ENCODE data around the gene GGACT. TPM values are rescaled to one million over a fixed set of nuclear protein-coding genes. Genes with fewer than 3 reads are reported as not detected.
A peak's percentile ranks its signal among the peaks of the same experiment; 100 is the strongest.

Gene GGACT
- total and polyA plus RNA-seq, 2 experiments from 2014 or later: 0.24 to 1.0 TPM

- peaks cover 15% of the 10 kb centered on the region for H3K36me3 Mint-ChIP-seq (ENCODE audit: low read depth)
- ATAC-seq: no peak
- Histone ChIP-seq H3F3A (replicated peaks; ENCODE audit: low read depth) (no peaks in the 10 kb centered on the region; the same call in 1 of the 2 replicates), H3K4me2 (no peak overlapping the region), H3K9me2 (ENCODE audit: insufficient read depth) (no peaks in the 10 kb centered on the region), H4K20me1 (replicated peaks; ENCODE audit: insufficient read depth) (no peaks in the 10 kb centered on the region), H3K79me2 (replicated peaks; ENCODE audit: insufficient read depth) (no peaks in the 10 kb centered on the region), H3K27me3 (ENCODE audit: insufficient read depth) (no peaks in the 10 kb centered on the region), H2AFZ (no peak overlapping the region), H3K27ac (ENCODE audit: low read depth) (peak overlapping the region; percentile 45; the same call in 1 of the 2 replicates), H3K4me3 (no peak overlapping the region), H3K36me3 (ENCODE audit: insufficient read depth) (no peaks in the 10 kb centered on the region; the same call in 1 of the 2 replicates), H3K4me1 (ENCODE audit: insufficient read depth) (no peaks in the 10 kb centered on the region)
- TF ChIP-seq, protein P1, sequence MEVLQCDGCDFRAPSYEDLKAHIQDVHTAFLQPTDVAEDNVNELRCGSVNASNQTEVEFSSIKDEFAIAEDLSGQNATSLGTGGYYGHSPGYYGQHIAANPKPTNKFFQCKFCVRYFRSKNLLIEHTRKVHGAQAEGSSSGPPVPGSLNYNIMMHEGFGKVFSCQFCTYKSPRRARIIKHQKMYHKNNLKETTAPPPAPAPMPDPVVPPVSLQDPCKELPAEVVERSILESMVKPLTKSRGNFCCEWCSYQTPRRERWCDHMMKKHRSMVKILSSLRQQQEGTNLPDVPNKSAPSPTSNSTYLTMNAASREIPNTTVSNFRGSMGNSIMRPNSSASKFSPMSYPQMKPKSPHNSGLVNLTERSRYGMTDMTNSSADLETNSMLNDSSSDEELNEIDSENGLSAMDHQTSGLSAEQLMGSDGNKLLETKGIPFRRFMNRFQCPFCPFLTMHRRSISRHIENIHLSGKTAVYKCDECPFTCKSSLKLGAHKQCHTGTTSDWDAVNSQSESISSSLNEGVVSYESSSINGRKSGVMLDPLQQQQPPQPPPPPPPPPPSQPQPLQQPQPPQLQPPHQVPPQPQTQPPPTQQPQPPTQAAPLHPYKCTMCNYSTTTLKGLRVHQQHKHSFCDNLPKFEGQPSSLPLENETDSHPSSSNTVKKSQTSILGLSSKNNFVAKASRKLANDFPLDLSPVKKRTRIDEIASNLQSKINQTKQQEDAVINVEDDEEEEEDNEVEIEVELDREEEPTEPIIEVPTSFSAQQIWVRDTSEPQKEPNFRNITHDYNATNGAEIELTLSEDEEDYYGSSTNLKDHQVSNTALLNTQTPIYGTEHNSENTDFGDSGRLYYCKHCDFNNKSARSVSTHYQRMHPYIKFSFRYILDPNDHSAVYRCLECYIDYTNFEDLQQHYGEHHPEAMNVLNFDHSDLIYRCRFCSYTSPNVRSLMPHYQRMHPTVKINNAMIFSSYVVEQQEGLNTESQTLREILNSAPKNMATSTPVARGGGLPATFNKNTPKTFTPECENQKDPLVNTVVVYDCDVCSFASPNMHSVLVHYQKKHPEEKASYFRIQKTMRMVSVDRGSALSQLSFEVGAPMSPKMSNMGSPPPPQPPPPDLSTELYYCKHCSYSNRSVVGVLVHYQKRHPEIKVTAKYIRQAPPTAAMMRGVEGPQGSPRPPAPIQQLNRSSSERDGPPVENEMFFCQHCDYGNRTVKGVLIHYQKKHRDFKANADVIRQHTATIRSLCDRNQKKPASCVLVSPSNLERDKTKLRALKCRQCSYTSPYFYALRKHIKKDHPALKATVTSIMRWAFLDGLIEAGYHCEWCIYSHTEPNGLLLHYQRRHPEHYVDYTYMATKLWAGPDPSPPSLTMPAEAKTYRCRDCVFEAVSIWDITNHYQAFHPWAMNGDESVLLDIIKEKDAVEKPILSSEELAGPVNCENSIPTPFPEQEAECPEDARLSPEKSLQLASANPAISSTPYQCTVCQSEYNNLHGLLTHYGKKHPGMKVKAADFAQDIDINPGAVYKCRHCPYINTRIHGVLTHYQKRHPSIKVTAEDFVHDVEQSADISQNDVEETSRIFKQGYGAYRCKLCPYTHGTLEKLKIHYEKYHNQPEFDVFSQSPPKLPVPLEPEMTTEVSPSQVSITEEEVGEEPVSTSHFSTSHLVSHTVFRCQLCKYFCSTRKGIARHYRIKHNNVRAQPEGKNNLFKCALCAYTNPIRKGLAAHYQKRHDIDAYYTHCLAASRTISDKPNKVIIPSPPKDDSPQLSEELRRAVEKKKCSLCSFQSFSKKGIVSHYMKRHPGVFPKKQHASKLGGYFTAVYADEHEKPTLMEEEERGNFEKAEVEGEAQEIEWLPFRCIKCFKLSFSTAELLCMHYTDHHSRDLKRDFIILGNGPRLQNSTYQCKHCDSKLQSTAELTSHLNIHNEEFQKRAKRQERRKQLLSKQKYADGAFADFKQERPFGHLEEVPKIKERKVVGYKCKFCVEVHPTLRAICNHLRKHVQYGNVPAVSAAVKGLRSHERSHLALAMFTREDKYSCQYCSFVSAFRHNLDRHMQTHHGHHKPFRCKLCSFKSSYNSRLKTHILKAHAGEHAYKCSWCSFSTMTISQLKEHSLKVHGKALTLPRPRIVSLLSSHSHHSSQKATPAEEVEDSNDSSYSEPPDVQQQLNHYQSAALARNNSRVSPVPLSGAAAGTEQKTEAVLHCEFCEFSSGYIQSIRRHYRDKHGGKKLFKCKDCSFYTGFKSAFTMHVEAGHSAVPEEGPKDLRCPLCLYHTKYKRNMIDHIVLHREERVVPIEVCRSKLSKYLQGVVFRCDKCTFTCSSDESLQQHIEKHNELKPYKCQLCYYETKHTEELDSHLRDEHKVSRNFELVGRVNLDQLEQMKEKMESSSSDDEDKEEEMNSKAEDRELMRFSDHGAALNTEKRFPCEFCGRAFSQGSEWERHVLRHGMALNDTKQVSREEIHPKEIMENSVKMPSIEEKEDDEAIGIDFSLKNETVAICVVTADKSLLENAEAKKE (CRISPR knock-in tag; IDR thresholded peaks at IDR 0.05): no peak
- TF ChIP-seq ZNF114 (CRISPR knock-in tag; IDR thresholded peaks at IDR 0.05): no peak
- TF ChIP-seq EZH2phosphoT487 (IDR thresholded peaks at IDR 0.05; ENCODE audit: unreplicated experiment): no peak
- TF ChIP-seq, protein P2, sequence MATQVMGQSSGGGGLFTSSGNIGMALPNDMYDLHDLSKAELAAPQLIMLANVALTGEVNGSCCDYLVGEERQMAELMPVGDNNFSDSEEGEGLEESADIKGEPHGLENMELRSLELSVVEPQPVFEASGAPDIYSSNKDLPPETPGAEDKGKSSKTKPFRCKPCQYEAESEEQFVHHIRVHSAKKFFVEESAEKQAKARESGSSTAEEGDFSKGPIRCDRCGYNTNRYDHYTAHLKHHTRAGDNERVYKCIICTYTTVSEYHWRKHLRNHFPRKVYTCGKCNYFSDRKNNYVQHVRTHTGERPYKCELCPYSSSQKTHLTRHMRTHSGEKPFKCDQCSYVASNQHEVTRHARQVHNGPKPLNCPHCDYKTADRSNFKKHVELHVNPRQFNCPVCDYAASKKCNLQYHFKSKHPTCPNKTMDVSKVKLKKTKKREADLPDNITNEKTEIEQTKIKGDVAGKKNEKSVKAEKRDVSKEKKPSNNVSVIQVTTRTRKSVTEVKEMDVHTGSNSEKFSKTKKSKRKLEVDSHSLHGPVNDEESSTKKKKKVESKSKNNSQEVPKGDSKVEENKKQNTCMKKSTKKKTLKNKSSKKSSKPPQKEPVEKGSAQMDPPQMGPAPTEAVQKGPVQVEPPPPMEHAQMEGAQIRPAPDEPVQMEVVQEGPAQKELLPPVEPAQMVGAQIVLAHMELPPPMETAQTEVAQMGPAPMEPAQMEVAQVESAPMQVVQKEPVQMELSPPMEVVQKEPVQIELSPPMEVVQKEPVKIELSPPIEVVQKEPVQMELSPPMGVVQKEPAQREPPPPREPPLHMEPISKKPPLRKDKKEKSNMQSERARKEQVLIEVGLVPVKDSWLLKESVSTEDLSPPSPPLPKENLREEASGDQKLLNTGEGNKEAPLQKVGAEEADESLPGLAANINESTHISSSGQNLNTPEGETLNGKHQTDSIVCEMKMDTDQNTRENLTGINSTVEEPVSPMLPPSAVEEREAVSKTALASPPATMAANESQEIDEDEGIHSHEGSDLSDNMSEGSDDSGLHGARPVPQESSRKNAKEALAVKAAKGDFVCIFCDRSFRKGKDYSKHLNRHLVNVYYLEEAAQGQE (IDR thresholded peaks at IDR 0.05; ENCODE audit: unreplicated experiment): no peak
- no peak for TF ChIP-seq NANOG (IDR thresholded peaks at IDR 0.05; ENCODE audit: borderline replicate concordance)
- TF ChIP-seq STAT1 (IDR thresholded peaks at IDR 0.05; ENCODE audit: unreplicated experiment): no peak
- no peak for TF ChIP-seq POLR2AphosphoS5 (IDR thresholded peaks at IDR 0.05; ENCODE audit: low read depth)
- H3K4me3 Mint-ChIP-seq: no peak overlapping the region
- H3K27ac Mint-ChIP-seq: peak overlapping the region; percentile 66; the same call in 1 of the 2 replicates
- H3K4me1 Mint-ChIP-seq: peaks cover 8% of the 10 kb centered on the region; the same call in 2 of the 3 replicates
- no peak for DNase-seq (ENCODE audit: low spot score)
- peaks cover 2% of the 10 kb centered on the region for H3K27me3 Mint-ChIP-seq (ENCODE audit: insufficient read depth, low read depth, poor library complexity)
- peaks cover 5% of the 10 kb centered on the region for H3K9me3 Mint-ChIP-seq
Observed at GRCh38 chr13:100611678-100612492, 23.3 kb upstream of the GGACT start.

All from GM23338 (cell line).